Measurements from ENCODE around the gene SCP2D1. TPM values are rescaled to one million over a fixed set of nuclear protein-coding genes. Genes with fewer than 3 reads are reported as not detected.

SCP2D1 gene
- total RNA-seq, 2 donors from 2014 or later, result not detected

GRCh38 chr20:18794428-18794787, 19.2 kb upstream of the SCP2D1 start:
- Histone ChIP-seq H3K9ac (ENCODE audit: extremely low read depth, low read length, poor library complexity, severe bottlenecking) (peak overlapping the region; percentile 79), H3K4me1 (ENCODE audit: control insufficient read depth, insufficient read depth, low read length) (no peaks in the 10 kb centered on the region), H3K27me3 (ENCODE audit: control insufficient read depth, insufficient read depth, low read length, poor library complexity, severe bottlenecking) (peaks cover 37% of the 10 kb centered on the region), H3K9me3 (ENCODE audit: control insufficient read depth, low read length) (no peaks in the 10 kb centered on the region), H3K36me3 (ENCODE audit: control insufficient read depth, insufficient read depth, low read length) (no peaks in the 10 kb centered on the region), H3K27ac (ENCODE audit: low read depth, low read length) (no peak overlapping the region), H3K4me3 (ENCODE audit: low read length) (peak overlapping the region; percentile 88)
- Mint-ChIP-seq H3K27ac (peak overlapping the region; percentile 97), H3K4me1 (peaks cover 7% of the 10 kb centered on the region), H3K36me3 (ENCODE audit: low read depth) (no peaks in the 10 kb centered on the region), H3K4me3 (peak overlapping the region; percentile 86), H3K27me3 (ENCODE audit: insufficient read depth) (peaks cover 54% of the 10 kb centered on the region), H3K9me3 (peaks cover 2% of the 10 kb centered on the region)
- 84 to 92% methylated on average over 2 to 3 of the region's 3 CpGs for WGBS, 2 experiments (ENCODE audit: insufficient coverage in 1 of 2, insufficient read length in 1 of 2)
- no peak for DNase-seq
- no peak for TF ChIP-seq CTCF (conservative IDR thresholded peaks at IDR 0.05)

GRCh38 chr20:18795366-18795765, 18.2 kb upstream of the SCP2D1 start:
- Histone ChIP-seq H3K36me3 (ENCODE audit: control insufficient read depth, insufficient read depth, low read length) (no peaks in the 10 kb centered on the region), H3K27me3 (ENCODE audit: control insufficient read depth, insufficient read depth, low read length, poor library complexity, severe bottlenecking) (peaks cover 30% of the 10 kb centered on the region), H3K4me1 (ENCODE audit: control insufficient read depth, insufficient read depth, low read length) (no peaks in the 10 kb centered on the region), H3K9me3 (ENCODE audit: control insufficient read depth, low read length) (no peaks in the 10 kb centered on the region), H3K9ac (ENCODE audit: extremely low read depth, low read length, poor library complexity, severe bottlenecking) (no peak overlapping the region), H3K27ac (ENCODE audit: low read depth, low read length) (no peak overlapping the region), H3K4me3 (ENCODE audit: low read length) (no peak overlapping the region)
- DNase-seq, result no peak
- H3K9me3 Mint-ChIP-seq, result peaks cover 2% of the 10 kb centered on the region
- peak overlapping the region; percentile 86 for H3K4me3 Mint-ChIP-seq
- 76 to 89% methylated on average over 3 to 4 of the region's 4 CpGs for WGBS, 2 experiments (ENCODE audit: insufficient coverage in 1 of 2, insufficient read length in 1 of 2)
- no peaks in the 10 kb centered on the region for H3K36me3 Mint-ChIP-seq (ENCODE audit: low read depth)
- H3K4me1 Mint-ChIP-seq, result peaks cover 7% of the 10 kb centered on the region
- no peak for TF ChIP-seq CTCF (conservative IDR thresholded peaks at IDR 0.05)
- no peak overlapping the region for H3K27ac Mint-ChIP-seq
- H3K27me3 Mint-ChIP-seq (ENCODE audit: insufficient read depth), result peaks cover 47% of the 10 kb centered on the region

- H3K4me3 ChIP-seq (ENCODE audit: low read length), result no peak overlapping the region
- Mint-ChIP-seq H3K4me3 (no peak overlapping the region), H3K27me3 (ENCODE audit: insufficient read depth) (peaks cover 38% of the 10 kb centered on the region), H3K4me1 (peaks cover 7% of the 10 kb centered on the region), H3K9me3 (peaks cover 2% of the 10 kb centered on the region), H3K27ac (no peak overlapping the region), H3K36me3 (ENCODE audit: low read depth) (no peaks in the 10 kb centered on the region)
- no peaks in the 10 kb centered on the region for H3K4me1 ChIP-seq (ENCODE audit: control insufficient read depth, insufficient read depth, low read length)
- no peak overlapping the region for H3K27ac ChIP-seq (ENCODE audit: low read depth, low read length)
- no peak overlapping the region for H3K9ac ChIP-seq (ENCODE audit: extremely low read depth, low read length, poor library complexity, severe bottlenecking)
- H3K27me3 ChIP-seq (ENCODE audit: control insufficient read depth, insufficient read depth, low read length, poor library complexity, severe bottlenecking), result peaks cover 20% of the 10 kb centered on the region
- no peaks in the 10 kb centered on the region for H3K9me3 ChIP-seq (ENCODE audit: control insufficient read depth, low read length)
- DNase-seq, result no peak
- no peak for TF ChIP-seq CTCF (conservative IDR thresholded peaks at IDR 0.05)
- no peaks in the 10 kb centered on the region for H3K36me3 ChIP-seq (ENCODE audit: control insufficient read depth, insufficient read depth, low read length)
- 81% methylated on average over 2 of the region's 2 CpGs; no CpG with 5 or more reads in 1 of the 2 experiments for WGBS, 2 experiments (ENCODE audit: insufficient coverage in 1 of 2, insufficient read length in 1 of 2)
Measured at GRCh38 chr20:18796282-18796833, 17.2 kb upstream of the SCP2D1 start.

All from endodermal cell (in vitro differentiated cells).